GM23338 (cell line): ENCODE data around the gene ZNF653. TPM values are rescaled to one million over a fixed set of nuclear protein-coding genes. Genes with fewer than 3 reads are reported as not detected.

ENCODE experiments used
- ATAC-seq: fragments of 200-7000 bp; cut with Tn5 transposase; 3 replicates; pipeline ENCODE4 v1.9.1; 2020
- DNase-seq: peaks from one replicate; pipeline ENCODE4 v3.0.0-alpha.2; 2015; ENCODE audit warnings: low spot score
- H2AFZ ChIP-seq: fragments of 200-600 bp; sonication (generic); 2 replicates; pipeline ENCODE4 v1.8.0; 2016; ENCODE audit warnings: antibody characterized with exemption, mild to moderate bottlenecking, moderate library complexity
- H3F3A ChIP-seq: fragments of 200-600 bp; sonication (generic); replicated peaks from 2 replicates; pipeline ENCODE4 v1.8.0; 2017; ENCODE audit warnings: antibody characterized with exemption, mixed run types, low read depth
- H3K27ac ChIP-seq: fragments of 200-600 bp; sonication (generic); 2 replicates; pipeline ENCODE4 v1.6.1; 2016; ENCODE audit warnings: low read depth
- H3K27me3 ChIP-seq: fragments of 200-600 bp; sonication (generic); 2 replicates; pipeline ENCODE4 v1.8.0; 2016; ENCODE audit warnings: mild to moderate bottlenecking, mixed run types, moderate library complexity; ENCODE audit not compliant: insufficient read depth
- H3K36me3 ChIP-seq: fragments of 200-600 bp; sonication (generic); 2 replicates; pipeline ENCODE4 v1.8.0; 2016; ENCODE audit warnings: mild to moderate bottlenecking; ENCODE audit not compliant: insufficient read depth
- H3K4me1 ChIP-seq: fragments of 200-600 bp; sonication (generic); 2 replicates; pipeline ENCODE4 v1.8.0; 2016; ENCODE audit warnings: mild to moderate bottlenecking, moderate library complexity; ENCODE audit not compliant: insufficient read depth
- H3K4me2 ChIP-seq: fragments of 200-600 bp; sonication (generic); 2 replicates; pipeline ENCODE4 v1.7.1; 2017; ENCODE audit warnings: mixed run types
- H3K4me3 ChIP-seq: fragments of 200-600 bp; sonication (generic); 2 replicates; pipeline ENCODE4 v1.6.1; 2016; ENCODE audit warnings: mixed run types
- H3K79me2 ChIP-seq: fragments of 200-600 bp; sonication (generic); replicated peaks from 2 replicates; pipeline ENCODE4 v1.8.0; 2017; ENCODE audit warnings: mild to moderate bottlenecking; ENCODE audit not compliant: insufficient read depth
- H3K9me2 ChIP-seq: fragments of 200-600 bp; sonication (generic); 2 replicates; pipeline ENCODE4 v1.8.0; 2017; ENCODE audit not compliant: insufficient read depth
- H4K20me1 ChIP-seq: fragments of 200-600 bp; sonication (generic); replicated peaks from 2 replicates; pipeline ENCODE4 v1.8.0; 2017; ENCODE audit warnings: mild to moderate bottlenecking; ENCODE audit not compliant: insufficient read depth
- H3K27ac Mint-ChIP-seq: 2 replicates; pipeline ENCODE4 v1.8.0; 2020; ENCODE audit warnings: inconsistent platforms, mild to moderate bottlenecking, moderate library complexity, mixed read lengths
- H3K27me3 Mint-ChIP-seq: 3 replicates; pipeline ENCODE4 v1.8.0; 2022; ENCODE audit warnings: low read depth, mild to moderate bottlenecking, moderate library complexity, mixed read lengths, inconsistent platforms; ENCODE audit not compliant: insufficient read depth, poor library complexity
- H3K36me3 Mint-ChIP-seq: 3 replicates; pipeline ENCODE4 v1.8.0; 2021; ENCODE audit warnings: low read depth, mild to moderate bottlenecking, inconsistent platforms, moderate library complexity, mixed read lengths
- H3K4me1 Mint-ChIP-seq: 3 replicates; pipeline ENCODE4 v1.8.0; 2020; ENCODE audit warnings: mild to moderate bottlenecking, inconsistent platforms, mixed read lengths
- H3K4me3 Mint-ChIP-seq: 3 replicates; pipeline ENCODE4 v1.8.0; 2021; ENCODE audit warnings: moderate library complexity, mild to moderate bottlenecking, inconsistent platforms, mixed read lengths
- H3K9me3 Mint-ChIP-seq: 3 replicates; pipeline ENCODE4 v1.8.0; 2020; ENCODE audit warnings: moderate library complexity, mild to moderate bottlenecking, inconsistent platforms, mixed read lengths
- CREB1 ChIP-seq: fragments of 250-450 bp; sonication (Bioruptor Pico); IDR thresholded peaks from 2 replicates; pipeline ENCODE4 v1.5.0; 2020; ENCODE audit warnings: low read depth, mild to moderate bottlenecking, moderate library complexity
- EZH2 ChIP-seq: fragments of 200-600 bp; sonication (generic); IDR thresholded peaks from one replicate; pipeline ENCODE4 v1.8.0; 2017; ENCODE audit warnings: antibody characterized with exemption, mild to moderate bottlenecking, low read depth; ENCODE audit not compliant: unreplicated experiment
- EZH2phosphoT487 ChIP-seq: fragments of 200-600 bp; sonication (generic); IDR thresholded peaks from one replicate; pipeline ENCODE4 v1.8.1; 2018; ENCODE audit warnings: antibody characterized with exemption; ENCODE audit not compliant: unreplicated experiment
- JUNB ChIP-seq: IDR thresholded peaks from one replicate; pipeline ENCODE4 v1.6.1; 2016; ENCODE audit warnings: antibody characterized with exemption; ENCODE audit not compliant: unreplicated experiment
- NANOG ChIP-seq: IDR thresholded peaks from 2 replicates; pipeline ENCODE4 v1.6.1; 2016; ENCODE audit warnings: antibody characterized with exemption, borderline replicate concordance
- POLR2AphosphoS5 ChIP-seq: IDR thresholded peaks from 2 replicates; pipeline ENCODE4 v1.6.1; 2016; ENCODE audit warnings: antibody characterized with exemption, low read depth
- STAT1 ChIP-seq: IDR thresholded peaks from one replicate; pipeline ENCODE4 v1.6.1; 2016; ENCODE audit warnings: antibody characterized with exemption; ENCODE audit not compliant: unreplicated experiment
- ZNF331 ChIP-seq: fragments of 250-450 bp; sonication (Bioruptor Pico); IDR thresholded peaks from 2 replicates; pipeline ENCODE4 v1.5.0; 2020; ENCODE audit warnings: low read depth, mild to moderate bottlenecking, moderate library complexity
- polyA plus RNA-seq: library from polyadenylated mRNA; unstranded; fragments of >200 nt; fragmentation: Nextera tagmentation; extraction: Ambion mirVana; gene quantifications from 2 replicates; pipeline ENCODE4 v1.2.1, GENCODE V29; 2016
- total RNA-seq: library from RNA; depleted of rRNA; stranded (reverse); fragments of >200 nt; shearing (Covaris generic); gene quantifications from 2 replicates; pipeline ENCODE4 v1.2.3, GENCODE V29; 2014
- TF ChIP-seq, protein P1 (sequence below), 2 experiments: fragments of 200-600 bp in 1 of 2; sonication (generic) in 1 of 2; conservative IDR thresholded peaks; 2 replicates each; pipeline versions ENCODE4 v1.5.1 to v1.6.1; 2016 to 2017; ENCODE audit warnings: antibody characterized with exemption in 2 of 2, low read depth in 2 of 2, mild to moderate bottlenecking in 2 of 2, moderate library complexity in 1 of 2
- TF ChIP-seq, protein P2 (sequence below): IDR thresholded peaks from one replicate; pipeline ENCODE4 v1.6.1; 2018; ENCODE audit warnings: antibody characterized with exemption; ENCODE audit not compliant: unreplicated experiment
- TF ChIP-seq, protein P3 (sequence below): IDR thresholded peaks from 2 replicates; pipeline ENCODE4 v1.6.1; 2016; ENCODE audit warnings: antibody characterized with exemption
- TF ChIP-seq, protein P4 (sequence below): fragments of 250-450 bp; sonication (Bioruptor Pico); IDR thresholded peaks from 2 replicates; pipeline ENCODE4 v1.5.0; 2020; ENCODE audit warnings: mild to moderate bottlenecking, moderate library complexity

ZNF653 gene
- total and polyA plus RNA-seq, 2 experiments from 2014 or later: 2.5 to 5.3 TPM

DNA sequence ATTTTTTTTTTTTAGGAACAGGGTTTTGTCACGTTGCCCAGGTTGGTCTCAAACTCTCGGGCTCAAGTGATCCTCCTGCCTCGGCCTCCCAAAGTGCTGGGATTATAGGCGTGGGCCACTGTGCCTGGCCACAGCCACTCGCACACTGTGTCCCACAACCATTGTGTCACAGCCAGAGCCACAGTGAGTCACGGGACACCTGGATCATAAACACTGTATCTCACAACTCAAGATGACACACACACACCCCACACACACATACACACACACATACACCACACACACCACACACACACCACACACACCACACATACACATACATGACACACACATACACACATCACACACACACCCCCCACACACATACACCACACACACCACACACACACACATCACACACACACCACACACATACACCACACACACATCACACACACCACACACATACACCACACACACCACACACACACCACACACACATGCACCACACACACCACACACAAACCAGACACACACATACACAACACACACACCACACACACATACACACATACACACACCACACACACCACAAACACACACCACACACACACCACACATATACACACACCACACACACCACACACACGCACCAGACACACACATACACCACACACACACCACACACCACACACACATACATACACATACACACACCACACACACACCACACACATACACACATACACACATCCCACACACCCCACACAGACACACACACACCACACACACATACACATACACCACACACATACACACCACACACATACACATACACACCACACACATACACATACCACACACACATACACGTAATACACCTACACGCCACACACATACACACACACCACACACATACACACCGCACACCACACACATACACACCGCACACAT, 41.0 kb downstream of the ZNF653 start:
- Histone ChIP-seq H3K4me2 (0 out of 2 replicates have a peak overlapping the region, but pooled peaks have one; percentile 68), H3F3A (0 out of 2 replicates have a peak, but pooled peaks cover 5% of the 10 kb centered on the region), H3K9me2 (no peaks in the 10 kb centered on the region), H2AFZ (no peak overlapping the region), H3K27me3 (no peaks in the 10 kb centered on the region), H3K4me3 (no peak overlapping the region), H3K79me2 (no peaks in the 10 kb centered on the region), H3K4me1 (peaks cover 11% of the 10 kb centered on the region; the same call in 1 of the 2 replicates), H3K27ac (no peak overlapping the region), H4K20me1 (no peaks in the 10 kb centered on the region), H3K36me3 (no peaks in the 10 kb centered on the region)
- Mint-ChIP-seq H3K27me3 (peaks cover 5% of the 10 kb centered on the region), H3K9me3 (no peaks in the 10 kb centered on the region), H3K36me3 (no peaks in the 10 kb centered on the region), H3K4me1 (peaks cover 9% of the 10 kb centered on the region; the same call in 2 of the 3 replicates), H3K4me3 (no peak overlapping the region), H3K27ac (no peak overlapping the region)
- ATAC-seq (no peak), DNase-seq (no peak)
- no peak for TF ChIP-seq EZH2phosphoT487
- TF ChIP-seq, protein P1, sequence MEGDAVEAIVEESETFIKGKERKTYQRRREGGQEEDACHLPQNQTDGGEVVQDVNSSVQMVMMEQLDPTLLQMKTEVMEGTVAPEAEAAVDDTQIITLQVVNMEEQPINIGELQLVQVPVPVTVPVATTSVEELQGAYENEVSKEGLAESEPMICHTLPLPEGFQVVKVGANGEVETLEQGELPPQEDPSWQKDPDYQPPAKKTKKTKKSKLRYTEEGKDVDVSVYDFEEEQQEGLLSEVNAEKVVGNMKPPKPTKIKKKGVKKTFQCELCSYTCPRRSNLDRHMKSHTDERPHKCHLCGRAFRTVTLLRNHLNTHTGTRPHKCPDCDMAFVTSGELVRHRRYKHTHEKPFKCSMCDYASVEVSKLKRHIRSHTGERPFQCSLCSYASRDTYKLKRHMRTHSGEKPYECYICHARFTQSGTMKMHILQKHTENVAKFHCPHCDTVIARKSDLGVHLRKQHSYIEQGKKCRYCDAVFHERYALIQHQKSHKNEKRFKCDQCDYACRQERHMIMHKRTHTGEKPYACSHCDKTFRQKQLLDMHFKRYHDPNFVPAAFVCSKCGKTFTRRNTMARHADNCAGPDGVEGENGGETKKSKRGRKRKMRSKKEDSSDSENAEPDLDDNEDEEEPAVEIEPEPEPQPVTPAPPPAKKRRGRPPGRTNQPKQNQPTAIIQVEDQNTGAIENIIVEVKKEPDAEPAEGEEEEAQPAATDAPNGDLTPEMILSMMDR (conservative IDR thresholded peaks at IDR 0.05; ENCODE audit: low read depth in 2 of 2): no peak
- no peak for TF ChIP-seq JUNB
- no peak for TF ChIP-seq POLR2AphosphoS5
- no peak for TF ChIP-seq CREB1
- TF ChIP-seq, protein P2, sequence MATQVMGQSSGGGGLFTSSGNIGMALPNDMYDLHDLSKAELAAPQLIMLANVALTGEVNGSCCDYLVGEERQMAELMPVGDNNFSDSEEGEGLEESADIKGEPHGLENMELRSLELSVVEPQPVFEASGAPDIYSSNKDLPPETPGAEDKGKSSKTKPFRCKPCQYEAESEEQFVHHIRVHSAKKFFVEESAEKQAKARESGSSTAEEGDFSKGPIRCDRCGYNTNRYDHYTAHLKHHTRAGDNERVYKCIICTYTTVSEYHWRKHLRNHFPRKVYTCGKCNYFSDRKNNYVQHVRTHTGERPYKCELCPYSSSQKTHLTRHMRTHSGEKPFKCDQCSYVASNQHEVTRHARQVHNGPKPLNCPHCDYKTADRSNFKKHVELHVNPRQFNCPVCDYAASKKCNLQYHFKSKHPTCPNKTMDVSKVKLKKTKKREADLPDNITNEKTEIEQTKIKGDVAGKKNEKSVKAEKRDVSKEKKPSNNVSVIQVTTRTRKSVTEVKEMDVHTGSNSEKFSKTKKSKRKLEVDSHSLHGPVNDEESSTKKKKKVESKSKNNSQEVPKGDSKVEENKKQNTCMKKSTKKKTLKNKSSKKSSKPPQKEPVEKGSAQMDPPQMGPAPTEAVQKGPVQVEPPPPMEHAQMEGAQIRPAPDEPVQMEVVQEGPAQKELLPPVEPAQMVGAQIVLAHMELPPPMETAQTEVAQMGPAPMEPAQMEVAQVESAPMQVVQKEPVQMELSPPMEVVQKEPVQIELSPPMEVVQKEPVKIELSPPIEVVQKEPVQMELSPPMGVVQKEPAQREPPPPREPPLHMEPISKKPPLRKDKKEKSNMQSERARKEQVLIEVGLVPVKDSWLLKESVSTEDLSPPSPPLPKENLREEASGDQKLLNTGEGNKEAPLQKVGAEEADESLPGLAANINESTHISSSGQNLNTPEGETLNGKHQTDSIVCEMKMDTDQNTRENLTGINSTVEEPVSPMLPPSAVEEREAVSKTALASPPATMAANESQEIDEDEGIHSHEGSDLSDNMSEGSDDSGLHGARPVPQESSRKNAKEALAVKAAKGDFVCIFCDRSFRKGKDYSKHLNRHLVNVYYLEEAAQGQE: no peak
- TF ChIP-seq EZH2: no peak
- TF ChIP-seq, protein P3, sequence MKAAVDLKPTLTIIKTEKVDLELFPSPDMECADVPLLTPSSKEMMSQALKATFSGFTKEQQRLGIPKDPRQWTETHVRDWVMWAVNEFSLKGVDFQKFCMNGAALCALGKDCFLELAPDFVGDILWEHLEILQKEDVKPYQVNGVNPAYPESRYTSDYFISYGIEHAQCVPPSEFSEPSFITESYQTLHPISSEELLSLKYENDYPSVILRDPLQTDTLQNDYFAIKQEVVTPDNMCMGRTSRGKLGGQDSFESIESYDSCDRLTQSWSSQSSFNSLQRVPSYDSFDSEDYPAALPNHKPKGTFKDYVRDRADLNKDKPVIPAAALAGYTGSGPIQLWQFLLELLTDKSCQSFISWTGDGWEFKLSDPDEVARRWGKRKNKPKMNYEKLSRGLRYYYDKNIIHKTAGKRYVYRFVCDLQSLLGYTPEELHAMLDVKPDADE: no peak
- TF ChIP-seq ZNF331: no peak
- no peak for TF ChIP-seq NANOG
- TF ChIP-seq, protein P4, sequence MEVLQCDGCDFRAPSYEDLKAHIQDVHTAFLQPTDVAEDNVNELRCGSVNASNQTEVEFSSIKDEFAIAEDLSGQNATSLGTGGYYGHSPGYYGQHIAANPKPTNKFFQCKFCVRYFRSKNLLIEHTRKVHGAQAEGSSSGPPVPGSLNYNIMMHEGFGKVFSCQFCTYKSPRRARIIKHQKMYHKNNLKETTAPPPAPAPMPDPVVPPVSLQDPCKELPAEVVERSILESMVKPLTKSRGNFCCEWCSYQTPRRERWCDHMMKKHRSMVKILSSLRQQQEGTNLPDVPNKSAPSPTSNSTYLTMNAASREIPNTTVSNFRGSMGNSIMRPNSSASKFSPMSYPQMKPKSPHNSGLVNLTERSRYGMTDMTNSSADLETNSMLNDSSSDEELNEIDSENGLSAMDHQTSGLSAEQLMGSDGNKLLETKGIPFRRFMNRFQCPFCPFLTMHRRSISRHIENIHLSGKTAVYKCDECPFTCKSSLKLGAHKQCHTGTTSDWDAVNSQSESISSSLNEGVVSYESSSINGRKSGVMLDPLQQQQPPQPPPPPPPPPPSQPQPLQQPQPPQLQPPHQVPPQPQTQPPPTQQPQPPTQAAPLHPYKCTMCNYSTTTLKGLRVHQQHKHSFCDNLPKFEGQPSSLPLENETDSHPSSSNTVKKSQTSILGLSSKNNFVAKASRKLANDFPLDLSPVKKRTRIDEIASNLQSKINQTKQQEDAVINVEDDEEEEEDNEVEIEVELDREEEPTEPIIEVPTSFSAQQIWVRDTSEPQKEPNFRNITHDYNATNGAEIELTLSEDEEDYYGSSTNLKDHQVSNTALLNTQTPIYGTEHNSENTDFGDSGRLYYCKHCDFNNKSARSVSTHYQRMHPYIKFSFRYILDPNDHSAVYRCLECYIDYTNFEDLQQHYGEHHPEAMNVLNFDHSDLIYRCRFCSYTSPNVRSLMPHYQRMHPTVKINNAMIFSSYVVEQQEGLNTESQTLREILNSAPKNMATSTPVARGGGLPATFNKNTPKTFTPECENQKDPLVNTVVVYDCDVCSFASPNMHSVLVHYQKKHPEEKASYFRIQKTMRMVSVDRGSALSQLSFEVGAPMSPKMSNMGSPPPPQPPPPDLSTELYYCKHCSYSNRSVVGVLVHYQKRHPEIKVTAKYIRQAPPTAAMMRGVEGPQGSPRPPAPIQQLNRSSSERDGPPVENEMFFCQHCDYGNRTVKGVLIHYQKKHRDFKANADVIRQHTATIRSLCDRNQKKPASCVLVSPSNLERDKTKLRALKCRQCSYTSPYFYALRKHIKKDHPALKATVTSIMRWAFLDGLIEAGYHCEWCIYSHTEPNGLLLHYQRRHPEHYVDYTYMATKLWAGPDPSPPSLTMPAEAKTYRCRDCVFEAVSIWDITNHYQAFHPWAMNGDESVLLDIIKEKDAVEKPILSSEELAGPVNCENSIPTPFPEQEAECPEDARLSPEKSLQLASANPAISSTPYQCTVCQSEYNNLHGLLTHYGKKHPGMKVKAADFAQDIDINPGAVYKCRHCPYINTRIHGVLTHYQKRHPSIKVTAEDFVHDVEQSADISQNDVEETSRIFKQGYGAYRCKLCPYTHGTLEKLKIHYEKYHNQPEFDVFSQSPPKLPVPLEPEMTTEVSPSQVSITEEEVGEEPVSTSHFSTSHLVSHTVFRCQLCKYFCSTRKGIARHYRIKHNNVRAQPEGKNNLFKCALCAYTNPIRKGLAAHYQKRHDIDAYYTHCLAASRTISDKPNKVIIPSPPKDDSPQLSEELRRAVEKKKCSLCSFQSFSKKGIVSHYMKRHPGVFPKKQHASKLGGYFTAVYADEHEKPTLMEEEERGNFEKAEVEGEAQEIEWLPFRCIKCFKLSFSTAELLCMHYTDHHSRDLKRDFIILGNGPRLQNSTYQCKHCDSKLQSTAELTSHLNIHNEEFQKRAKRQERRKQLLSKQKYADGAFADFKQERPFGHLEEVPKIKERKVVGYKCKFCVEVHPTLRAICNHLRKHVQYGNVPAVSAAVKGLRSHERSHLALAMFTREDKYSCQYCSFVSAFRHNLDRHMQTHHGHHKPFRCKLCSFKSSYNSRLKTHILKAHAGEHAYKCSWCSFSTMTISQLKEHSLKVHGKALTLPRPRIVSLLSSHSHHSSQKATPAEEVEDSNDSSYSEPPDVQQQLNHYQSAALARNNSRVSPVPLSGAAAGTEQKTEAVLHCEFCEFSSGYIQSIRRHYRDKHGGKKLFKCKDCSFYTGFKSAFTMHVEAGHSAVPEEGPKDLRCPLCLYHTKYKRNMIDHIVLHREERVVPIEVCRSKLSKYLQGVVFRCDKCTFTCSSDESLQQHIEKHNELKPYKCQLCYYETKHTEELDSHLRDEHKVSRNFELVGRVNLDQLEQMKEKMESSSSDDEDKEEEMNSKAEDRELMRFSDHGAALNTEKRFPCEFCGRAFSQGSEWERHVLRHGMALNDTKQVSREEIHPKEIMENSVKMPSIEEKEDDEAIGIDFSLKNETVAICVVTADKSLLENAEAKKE: no peak
- TF ChIP-seq STAT1: no peak
